ENCODE measurements around the gene NDUFS8. TPM values are rescaled to one million over a fixed set of nuclear protein-coding genes. Genes with fewer than 3 reads are reported as not detected.

The NDUFS8 gene
- total RNA-seq, 1 donor from 2014 or later, result 125 TPM

GRCh38 chr11:68003846-68004550 is 26.5 kb upstream of the NDUFS8 start, which contains the start of gene UNC93B1:
TSS of gene UNC93B1 (minus strand) at chr11:68004097. CDS start at chr11:68004043, 54 bp downstream.
- Mint-ChIP-seq H3K27me3 (peaks cover 19% of the 10 kb centered on the region), H3K9me3 (ENCODE audit: low read depth) (no peaks in the 10 kb centered on the region), H3K4me3 (ENCODE audit: low read depth) (peak within 1 kb of the TSS; percentile 64), H3K27ac (peak within 1 kb of the TSS; percentile 58), H3K4me1 (ENCODE audit: low read depth) (peaks cover 3% of the 10 kb centered on the region), H3K36me3 (ENCODE audit: insufficient read depth) (no peaks in the 10 kb centered on the region)
- TF ChIP-seq CTCF (IDR thresholded peaks at IDR 0.05; ENCODE audit: unreplicated experiment), result no peak
- peak; percentile 39 for DNase-seq (ENCODE audit: low spot score, unreplicated experiment)

DNA sequence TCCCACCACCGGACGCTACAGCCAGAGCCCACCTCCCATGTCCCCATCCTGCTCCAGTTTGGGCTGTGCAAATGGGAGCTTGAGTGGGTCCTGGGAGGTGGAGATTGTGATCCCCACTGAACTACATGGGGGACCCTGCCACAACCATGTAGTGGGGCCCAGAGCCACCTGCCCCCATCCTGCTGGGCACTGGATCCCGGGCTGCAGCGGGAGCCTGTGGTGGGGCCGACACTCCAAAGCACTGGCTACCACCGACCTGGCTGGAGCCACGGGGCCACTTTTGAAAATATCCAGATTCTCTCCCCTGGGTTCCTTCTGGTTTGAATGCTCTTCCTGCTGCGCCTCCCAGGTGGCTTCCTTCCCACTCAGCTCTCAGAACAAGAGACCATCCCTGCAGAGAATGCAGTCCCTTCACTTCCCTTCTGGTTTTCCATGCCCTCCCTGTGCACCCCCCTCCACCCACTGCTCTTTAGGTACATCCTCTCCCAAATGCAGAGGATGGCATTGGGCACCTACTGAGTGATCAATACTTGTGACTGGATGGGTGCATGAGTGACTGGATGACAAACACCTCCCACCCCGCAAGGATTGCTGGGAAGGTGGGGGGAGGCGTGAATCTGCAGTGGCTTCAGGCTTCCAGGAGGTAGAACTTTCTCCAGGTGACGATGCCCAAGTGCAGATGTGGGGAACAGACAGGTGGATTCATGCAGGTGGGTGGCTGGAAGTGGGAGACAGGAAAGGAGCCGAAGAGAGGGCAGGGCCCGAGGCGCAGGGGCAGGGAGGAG is 25.7 kb upstream of the NDUFS8 start:
- no peak for TF ChIP-seq CTCF (IDR thresholded peaks at IDR 0.05; ENCODE audit: unreplicated experiment)

GRCh38 chr11:68006606-68007166 is 23.8 kb upstream of the NDUFS8 start:
- no peak for DNase-seq (ENCODE audit: low spot score, unreplicated experiment)
- H3K9me3 Mint-ChIP-seq (ENCODE audit: low read depth), result peaks cover 4% of the 10 kb centered on the region
- H3K36me3 Mint-ChIP-seq (ENCODE audit: insufficient read depth), result no peaks in the 10 kb centered on the region
- H3K27me3 Mint-ChIP-seq, result peaks cover 24% of the 10 kb centered on the region
- H3K27ac Mint-ChIP-seq, result no peak overlapping the region
- no peak for TF ChIP-seq CTCF (IDR thresholded peaks at IDR 0.05; ENCODE audit: unreplicated experiment)
- no peak overlapping the region for H3K4me3 Mint-ChIP-seq (ENCODE audit: low read depth)
- H3K4me1 Mint-ChIP-seq (ENCODE audit: low read depth), result peaks cover 9% of the 10 kb centered on the region

More for the DNA sequence above, 25.7 kb upstream of the NDUFS8 start:
- peaks cover 4% of the 10 kb centered on the region for H3K9me3 Mint-ChIP-seq (ENCODE audit: low read depth)
- peaks cover 24% of the 10 kb centered on the region for H3K27me3 Mint-ChIP-seq
- H3K27ac Mint-ChIP-seq, result no peak overlapping the region
- no peak for DNase-seq (ENCODE audit: low spot score, unreplicated experiment)
- no peaks in the 10 kb centered on the region for H3K36me3 Mint-ChIP-seq (ENCODE audit: insufficient read depth)
- H3K4me3 Mint-ChIP-seq (ENCODE audit: low read depth), result peak overlapping the region; percentile 56
- H3K4me1 Mint-ChIP-seq (ENCODE audit: low read depth), result peaks cover 7% of the 10 kb centered on the region

GRCh38 chr11:68007498-68008380 is 22.7 kb upstream of the NDUFS8 start:
- H3K4me3 Mint-ChIP-seq (ENCODE audit: low read depth), result no peak overlapping the region
- DNase-seq (ENCODE audit: low spot score, unreplicated experiment), result no peak
- no peaks in the 10 kb centered on the region for H3K36me3 Mint-ChIP-seq (ENCODE audit: insufficient read depth)
- no peak overlapping the region for H3K27ac Mint-ChIP-seq
- no peak for TF ChIP-seq CTCF (IDR thresholded peaks at IDR 0.05; ENCODE audit: unreplicated experiment)
- H3K27me3 Mint-ChIP-seq, result peaks cover 16% of the 10 kb centered on the region
- peaks cover 7% of the 10 kb centered on the region for H3K4me1 Mint-ChIP-seq (ENCODE audit: low read depth)
- H3K9me3 Mint-ChIP-seq (ENCODE audit: low read depth), result peaks cover 4% of the 10 kb centered on the region

All from progenitor cell of endocrine pancreas (in vitro differentiated cells).